CD4-positive, alpha-beta memory T cell (primary cell): ENCODE results near the gene HIP1. TPM values are rescaled to one million over a fixed set of nuclear protein-coding genes. Genes with fewer than 3 reads are reported as not detected.

Experiments used
- CTCF ChIA-PET: fragments of 350-600 bp; sonication (Branson Sonifier 250); formaldehyde crosslinking; loops from one replicate; lab custom pipeline; 2021; ENCODE audit warnings: inconsistent platforms; ENCODE audit not compliant: partially characterized antibody; lab: Charles Lee
- POLR2A ChIA-PET: fragments of 350-600 bp; sonication (Branson Sonifier 250); formaldehyde crosslinking; loops from one replicate; lab custom pipeline; 2021; ENCODE audit not compliant: partially characterized antibody; lab: Charles Lee
- DNase-seq, 5 donors: peaks; one replicate each; pipeline versions ENCODE4 v3.0.0 to v3.0.0-alpha.2; 2020 to 2022; ENCODE audit warnings: mixed read lengths in 1 of 5
- H3K27ac ChIP-seq: one replicate; pipeline ENCODE4 v1.7.0; 2013; ENCODE audit warnings: low read depth, low read length
- H3K27me3 ChIP-seq: 2 replicates; pipeline ENCODE4 v1.7.0; 2013; ENCODE audit warnings: mild to moderate bottlenecking, low read length, moderate library complexity; ENCODE audit not compliant: insufficient read depth
- H3K36me3 ChIP-seq: 2 replicates; pipeline ENCODE4 v1.7.0; 2013; ENCODE audit warnings: mild to moderate bottlenecking, low read length, moderate library complexity; ENCODE audit not compliant: insufficient read depth
- H3K4me1 ChIP-seq: 2 replicates; pipeline ENCODE4 v1.7.0; 2013; ENCODE audit warnings: mild to moderate bottlenecking, low read length, moderate library complexity; ENCODE audit not compliant: insufficient read depth
- H3K4me3 ChIP-seq, 2 donors: one replicate each; pipeline ENCODE4 v1.7.0; 2013; ENCODE audit warnings: low read length in 2 of 2, mild to moderate bottlenecking in 1 of 2
- H3K9me3 ChIP-seq, 2 donors: one replicate each; pipeline ENCODE4 v1.7.0; 2013; ENCODE audit warnings: low read length in 2 of 2, control low read depth in 1 of 2; ENCODE audit not compliant: control insufficient read depth in 1 of 2
- H3K27ac Mint-ChIP-seq, 7 donors: one replicate each; pipeline ENCODE4 v1.8.0; 2020 to 2021; ENCODE audit warnings: mixed read lengths in 7 of 7, mild to moderate bottlenecking in 6 of 7, inconsistent platforms in 3 of 7, moderate library complexity in 3 of 7
- H3K27me3 Mint-ChIP-seq, 2 donors: one replicate each; pipeline ENCODE4 v1.8.0; 2020 to 2021; ENCODE audit warnings: mixed read lengths in 2 of 2
- H3K36me3 Mint-ChIP-seq, 2 donors: one replicate each; pipeline ENCODE4 v1.8.0; 2020 to 2021; ENCODE audit warnings: mixed read lengths in 2 of 2, inconsistent platforms in 1 of 2, mild to moderate bottlenecking in 1 of 2
- H3K4me1 Mint-ChIP-seq, 4 donors: one replicate each; pipeline ENCODE4 v1.8.0; 2020 to 2021; ENCODE audit warnings: mixed read lengths in 4 of 4, mild to moderate bottlenecking in 1 of 4
- H3K4me3 Mint-ChIP-seq, 8 donors: one replicate each; pipeline ENCODE4 v1.8.0; 2020 to 2021; ENCODE audit warnings: mixed read lengths in 8 of 8, mild to moderate bottlenecking in 7 of 8, moderate library complexity in 6 of 8, inconsistent platforms in 3 of 8
- H3K9me3 Mint-ChIP-seq, 8 donors: one replicate each; pipeline ENCODE4 v1.8.0; 2020 to 2021; ENCODE audit warnings: mixed read lengths in 8 of 8, mild to moderate bottlenecking in 5 of 8, inconsistent platforms in 3 of 8, moderate library complexity in 1 of 8
- intact Hi-C: fragments of 100-400 bp; cut with micrococcal nuclease; formaldehyde crosslinking; loops from one replicate; pipeline ENCODE4 v1.15.1; 2023
- polyA plus RNA-seq, 2 donors: library from polyadenylated mRNA; unstranded; fragments of 300-500 nt; fragmentation: Illumina TruSeq; gene quantifications; one replicate each; pipeline ENCODE4 v1.2.3, GENCODE V29; 2021
- total RNA-seq, 2 experiments: library from RNA; stranded (reverse); gene quantifications; one replicate each; pipeline ENCODE4 v1.2.3, GENCODE V29; 2021

Gene HIP1
- total and polyA plus RNA-seq, 4 experiments from 2014 or later, result 2.2 to 3.5 (median 3.1) TPM; not detected in 1

- ChIA-PET POLR2A (no interaction called here), CTCF (interaction anchor here (1.1 kb wide), 1 partner anchor 115 kb away, joined by 3 read pairs; no protein-coding TSS in a partner anchor)
- Histone ChIP-seq H3K9me3 (no peaks in the 10 kb centered on the region), H3K4me1 (no peaks in the 10 kb centered on the region), H3K27ac (no peak overlapping the region), H3K27me3 (no peaks in the 10 kb centered on the region), H3K36me3 (no peaks in the 10 kb centered on the region), H3K4me3 (no peak overlapping the region)
- H3K27me3 Mint-ChIP-seq, result no peaks in the 10 kb centered on the region
- intact Hi-C loops, result no loop called here
- no peak overlapping the region for H3K4me3 Mint-ChIP-seq
- peaks cover 0 to 5% (median 0%) of the 10 kb centered on the region in 8 donors for H3K9me3 Mint-ChIP-seq
- H3K36me3 Mint-ChIP-seq, result no peaks in the 10 kb centered on the region
- peak overlapping the region in 1 of 7 donors; percentile 53 for H3K27ac Mint-ChIP-seq
- no peak for DNase-seq
- peaks cover 0 to 2% (median 0%) of the 10 kb centered on the region in 4 donors for H3K4me1 Mint-ChIP-seq
These were observed 90.9 kb downstream of the HIP1 start for GRCh38 chr7:75647709-75648438.

- Mint-ChIP-seq H3K4me1 (peaks cover 0 to 9% (median 2%) of the 10 kb centered on the region in 4 donors), H3K4me3 (no peak overlapping the region), H3K9me3 (peaks cover 0 to 9% (median 0%) of the 10 kb centered on the region in 8 donors), H3K27ac (no peak overlapping the region), H3K27me3 (no peaks in the 10 kb centered on the region), H3K36me3 (no peaks in the 10 kb centered on the region)
- intact Hi-C loops, result no loop called here
- POLR2A ChIA-PET, result no interaction called here
- Histone ChIP-seq H3K4me3 (no peak overlapping the region), H3K27me3 (no peaks in the 10 kb centered on the region), H3K27ac (no peak overlapping the region), H3K36me3 (no peaks in the 10 kb centered on the region), H3K4me1 (no peaks in the 10 kb centered on the region), H3K9me3 (no peaks in the 10 kb centered on the region)
- DNase-seq, result no peak
- CTCF ChIA-PET, result no interaction called here
These were observed 92.1 kb downstream of the HIP1 start for GRCh38 chr7:75646571-75647102.

- H3K27me3 Mint-ChIP-seq, result no peaks in the 10 kb centered on the region
- Histone ChIP-seq H3K4me3 (no peak overlapping the region), H3K27me3 (no peaks in the 10 kb centered on the region), H3K4me1 (no peaks in the 10 kb centered on the region), H3K36me3 (no peaks in the 10 kb centered on the region), H3K9me3 (no peaks in the 10 kb centered on the region), H3K27ac (no peak overlapping the region)
- H3K36me3 Mint-ChIP-seq, result no peaks in the 10 kb centered on the region
- H3K9me3 Mint-ChIP-seq, result peaks cover 0 to 9% (median 0%) of the 10 kb centered on the region in 8 donors
- POLR2A ChIA-PET, result no interaction called here
- peaks cover 0 to 11% (median 2%) of the 10 kb centered on the region in 4 donors for H3K4me1 Mint-ChIP-seq
- no peak overlapping the region for H3K27ac Mint-ChIP-seq
- DNase-seq, result no peak
- CTCF ChIA-PET, result interaction anchor here (1.1 kb wide), 1 partner anchor 10 kb away, joined by 3 read pairs; no protein-coding TSS in a partner anchor
- H3K4me3 Mint-ChIP-seq, result no peak overlapping the region
- intact Hi-C loops, result no loop called here
These were observed 93.2 kb downstream of the HIP1 start for GRCh38 chr7:75645570-75645969.

- CTCF ChIA-PET, result no interaction called here
- H3K27me3 Mint-ChIP-seq, result no peaks in the 10 kb centered on the region
These were observed 94.2 kb downstream of the HIP1 start for GRCh38 chr7:75644589-75644988.

GRCh38 chr7:75642810-75643486 lies 95.8 kb downstream of the HIP1 start:
- Mint-ChIP-seq H3K27me3 (no peaks in the 10 kb centered on the region), H3K27ac (peak overlapping the region in 2 of 7 donors; percentile 71 to 83), H3K4me1 (peaks cover 5 to 20% (median 9%) of the 10 kb centered on the region in 4 donors), H3K36me3 (no peaks in the 10 kb centered on the region), H3K9me3 (peaks cover 0 to 9% (median 0%) of the 10 kb centered on the region in 8 donors), H3K4me3 (peak overlapping the region in 3 of 8 donors; percentile 22 to 82 (median 36))
- CTCF ChIA-PET, result interaction anchor here (1.0 to 1.5 kb wide), 2 partner anchors 120 to 581 kb away, joined by 3 to 5 read pairs; no protein-coding TSS in a partner anchor
- no peak overlapping the region for H3K4me3 ChIP-seq
- DNase-seq, result peak; percentile 59 to 70 (median 64)
- H3K4me1 ChIP-seq, result peaks cover 8% of the 10 kb centered on the region
- H3K36me3 ChIP-seq, result no peaks in the 10 kb centered on the region
- intact Hi-C loops, result loop anchor here (1.0 kb wide), 1 partner anchor 119 kb away; no protein-coding TSS in a partner anchor
- POLR2A ChIA-PET, result no interaction called here
- H3K9me3 ChIP-seq, result no peaks in the 10 kb centered on the region
- no peaks in the 10 kb centered on the region for H3K27me3 ChIP-seq
- H3K27ac ChIP-seq, result no peak overlapping the region

More at GRCh38 chr7:75644589-75644988, 94.2 kb downstream of the HIP1 start:
- DNase-seq, result no peak
- Histone ChIP-seq H3K4me1 (peaks cover 6% of the 10 kb centered on the region), H3K9me3 (no peaks in the 10 kb centered on the region), H3K36me3 (no peaks in the 10 kb centered on the region), H3K27me3 (no peaks in the 10 kb centered on the region), H3K27ac (no peak overlapping the region), H3K4me3 (no peak overlapping the region)
- no peaks in the 10 kb centered on the region for H3K36me3 Mint-ChIP-seq
- POLR2A ChIA-PET, result no interaction called here
- H3K4me3 Mint-ChIP-seq, result no peak overlapping the region
- H3K9me3 Mint-ChIP-seq, result peaks cover 0 to 9% (median 0%) of the 10 kb centered on the region in 8 donors
- intact Hi-C loops, result no loop called here
- no peak overlapping the region for H3K27ac Mint-ChIP-seq
- peaks cover 4 to 16% (median 6%) of the 10 kb centered on the region in 4 donors for H3K4me1 Mint-ChIP-seq

- Histone ChIP-seq H3K36me3 (no peaks in the 10 kb centered on the region), H3K4me3 (no peak overlapping the region), H3K4me1 (peaks cover 8% of the 10 kb centered on the region), H3K9me3 (no peaks in the 10 kb centered on the region), H3K27me3 (no peaks in the 10 kb centered on the region), H3K27ac (no peak overlapping the region)
- H3K4me1 Mint-ChIP-seq, result peaks cover 8 to 25% (median 9%) of the 10 kb centered on the region in 4 donors
- DNase-seq, result no peak
- no peaks in the 10 kb centered on the region for H3K27me3 Mint-ChIP-seq
- H3K4me3 Mint-ChIP-seq, result peak overlapping the region; percentile 84 to 93 (median 88)
- peak overlapping the region in 5 of 7 donors; percentile 6 to 72 (median 54) for H3K27ac Mint-ChIP-seq
- peaks cover 0 to 9% (median 0%) of the 10 kb centered on the region in 8 donors for H3K9me3 Mint-ChIP-seq
- intact Hi-C loops, result no loop called here
- ChIA-PET CTCF (no interaction called here), POLR2A (no interaction called here)
- H3K36me3 Mint-ChIP-seq, result no peaks in the 10 kb centered on the region
These were observed 98.5 kb downstream of the HIP1 start for GRCh38 chr7:75640201-75640600.

- Mint-ChIP-seq H3K36me3 (no peaks in the 10 kb centered on the region), H3K4me3 (peak overlapping the region; percentile 84 to 93 (median 88)), H3K4me1 (peaks cover 8 to 25% (median 9%) of the 10 kb centered on the region in 4 donors), H3K9me3 (peaks cover 0 to 9% (median 0%) of the 10 kb centered on the region in 8 donors), H3K27ac (peak overlapping the region in 5 of 7 donors; percentile 6 to 72 (median 54)), H3K27me3 (no peaks in the 10 kb centered on the region)
- CTCF ChIA-PET, result no interaction called here
- Histone ChIP-seq H3K4me1 (peaks cover 8% of the 10 kb centered on the region), H3K4me3 (peak overlapping the region in 1 of 2 donors; percentile 68), H3K27me3 (no peaks in the 10 kb centered on the region), H3K9me3 (no peaks in the 10 kb centered on the region), H3K27ac (no peak overlapping the region), H3K36me3 (no peaks in the 10 kb centered on the region)
- intact Hi-C loops, result no loop called here
- no peak for DNase-seq
- POLR2A ChIA-PET, result no interaction called here
These were observed 98.9 kb downstream of the HIP1 start for GRCh38 chr7:75639886-75640190.
